ENCODE results near the gene GATAD2B.
"Not testable (repeated sequence)": the region's sequence is repeated elsewhere in the genome, so short reads cannot be mapped to it uniquely, and the experiment has no call there.

- not testable (repeated sequence) for TF ChIP-seq POLR2A, CTCF, POLR2AphosphoS5 (IDR thresholded peaks at IDR 0.05)
Measured at GRCh38 chr1:153766663-153767062, 156.1 kb downstream of the GATAD2B start.
